K562 treated with DMSO at 1 percent for 12 hours (cell line): ENCODE data around the gene PPA1. TPM values are rescaled to one million over a fixed set of nuclear protein-coding genes. Genes with fewer than 3 reads are reported as not detected.

ENCODE experiments used
- total RNA-seq: library from RNA; unstranded; fragments of 300-600 nt; gene quantifications from 2 replicates; pipeline ENCODE4 v1.2.3, GENCODE V29; 2022; ENCODE audit not compliant: insufficient read depth

The PPA1 gene
- total RNA-seq: 190 and 277 TPM in 2 replicates

GRCh38 chr10:70233109-70233938 is at the start of gene PPA1:
Gene PPA1, minus strand, starts transcription at chr10:70233429. Its CDS starts 102 bp downstream, at chr10:70233327.

Other genes with a start within 250 kb of the PPA1 start
- gene MACROH2A2, start 180.6 kb downstream of the PPA1 start, total RNA-seq: not detected in 2 replicates
- 11.3 and 14.0 TPM in 2 replicates for gene AIFM2, start 100.6 kb downstream of the PPA1 start, total RNA-seq
- gene TYSND1, start 86.7 kb downstream of the PPA1 start, total RNA-seq: 3.0 and 3.8 TPM in 2 replicates
- gene SAR1A, start 62.9 kb downstream of the PPA1 start, total RNA-seq: 21.4 and 43.9 TPM in 2 replicates
- gene NPFFR1, start 50.6 kb upstream of the PPA1 start, total RNA-seq: not detected in 2 replicates
- 14.0 and 16.8 TPM in 2 replicates for gene LRRC20, start 149.2 kb upstream of the PPA1 start, total RNA-seq
- 27.0 and 80.6 TPM in 2 replicates for gene EIF4EBP2, start 170.7 kb upstream of the PPA1 start, total RNA-seq
- gene NODAL, start 208.3 kb upstream of the PPA1 start, total RNA-seq: not detected in 2 replicates
- gene PALD1, start 245.3 kb upstream of the PPA1 start, total RNA-seq: not detected in 2 replicates